GM20000 (cell line): ENCODE results near the gene SAMD10.

Source experiments
- DNase-seq: peaks from one replicate; pipeline ENCODE4 v3.0.0; 2012; ENCODE audit warnings: low spot score
- TF ChIP-seq, protein P1 (sequence below): IDR thresholded peaks from 2 replicates; pipeline ENCODE4 v1.5.1; 2012; ENCODE audit warnings: mild to moderate bottlenecking, control low read depth; ENCODE audit errors: extremely low read depth, missing control alignments

SAMD10 gene

DNA sequence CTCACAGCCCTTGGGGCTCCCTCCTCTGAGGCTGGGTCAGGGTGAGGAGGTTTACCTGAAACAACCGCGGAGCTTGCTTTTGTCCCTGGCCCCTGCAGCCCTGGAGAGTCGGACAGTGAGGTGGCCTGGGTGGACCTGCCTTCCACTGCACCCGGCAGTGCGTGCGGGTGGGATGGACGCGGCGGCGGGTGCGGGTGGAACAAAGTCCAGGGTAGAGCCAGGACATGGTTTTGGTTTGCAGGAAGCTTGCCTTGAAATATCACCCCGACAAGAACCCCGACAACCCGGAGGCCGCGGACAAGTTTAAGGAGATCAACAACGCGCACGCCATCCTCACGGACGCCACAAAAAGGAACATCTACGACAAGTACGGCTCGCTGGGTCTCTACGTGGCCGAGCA is 50.4 kb downstream of the SAMD10 start:
- no peak for DNase-seq
- TF ChIP-seq, protein P1, sequence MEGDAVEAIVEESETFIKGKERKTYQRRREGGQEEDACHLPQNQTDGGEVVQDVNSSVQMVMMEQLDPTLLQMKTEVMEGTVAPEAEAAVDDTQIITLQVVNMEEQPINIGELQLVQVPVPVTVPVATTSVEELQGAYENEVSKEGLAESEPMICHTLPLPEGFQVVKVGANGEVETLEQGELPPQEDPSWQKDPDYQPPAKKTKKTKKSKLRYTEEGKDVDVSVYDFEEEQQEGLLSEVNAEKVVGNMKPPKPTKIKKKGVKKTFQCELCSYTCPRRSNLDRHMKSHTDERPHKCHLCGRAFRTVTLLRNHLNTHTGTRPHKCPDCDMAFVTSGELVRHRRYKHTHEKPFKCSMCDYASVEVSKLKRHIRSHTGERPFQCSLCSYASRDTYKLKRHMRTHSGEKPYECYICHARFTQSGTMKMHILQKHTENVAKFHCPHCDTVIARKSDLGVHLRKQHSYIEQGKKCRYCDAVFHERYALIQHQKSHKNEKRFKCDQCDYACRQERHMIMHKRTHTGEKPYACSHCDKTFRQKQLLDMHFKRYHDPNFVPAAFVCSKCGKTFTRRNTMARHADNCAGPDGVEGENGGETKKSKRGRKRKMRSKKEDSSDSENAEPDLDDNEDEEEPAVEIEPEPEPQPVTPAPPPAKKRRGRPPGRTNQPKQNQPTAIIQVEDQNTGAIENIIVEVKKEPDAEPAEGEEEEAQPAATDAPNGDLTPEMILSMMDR = no peak

DNA sequence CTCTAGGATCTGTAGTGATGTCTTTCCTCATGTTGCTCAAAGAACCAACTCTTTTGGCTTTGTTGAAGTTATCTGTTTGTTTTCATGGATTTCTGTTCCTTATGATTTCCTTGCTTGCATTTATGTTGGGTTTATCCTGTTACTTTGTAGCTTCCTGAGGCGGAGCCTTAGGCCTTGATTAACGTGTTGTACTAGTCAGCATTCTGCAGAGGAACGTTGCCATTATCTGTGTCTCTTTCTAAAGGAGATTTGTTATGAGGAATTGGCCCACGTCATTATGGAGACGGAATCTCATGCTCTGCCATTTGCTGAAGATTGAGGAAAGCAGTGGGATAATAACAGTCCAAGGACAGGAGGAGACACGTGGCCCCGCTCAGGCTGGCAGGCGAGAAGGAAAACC is 53.1 kb downstream of the SAMD10 start:
- TF ChIP-seq, protein P1 = no peak
- DNase-seq = no peak

GRCh38 chr20:63924241-63924640 is 55.2 kb downstream of the SAMD10 start:
- TF ChIP-seq, protein P1 = no peak
- DNase-seq = no peak
